Right renal pelvis (tissue), 4 donors: Measurements from ENCODE around the gene NRXN3. TPM values are rescaled to one million over a fixed set of nuclear protein-coding genes. Genes with fewer than 3 reads are reported as not detected.

Source experiments
- DNase-seq, 4 donors: peaks; one replicate each; pipeline ENCODE4 v3.0.0-alpha.2; 2013; ENCODE audit warnings: low read depth in 4 of 4, low spot score in 3 of 4, missing footprints in 1 of 4
- polyA plus RNA-seq, 4 donors: library from polyadenylated mRNA; unstranded; fragments of 120-200 nt; gene quantifications; one replicate each; pipeline ENCODE4 v1.2.1, GENCODE V29; 2013; ENCODE audit not compliant: insufficient read length in 4 of 4

The NRXN3 gene
- polyA plus RNA-seq, 4 donors = 5.7 to 7.3 (median 7.2) TPM

- DNase-seq = no peak
These were observed 1621.0 kb downstream of the NRXN3 start for GRCh38 chr14:79791055-79791732.

GRCh38 chr14:79802093-79802492 lies 1631.9 kb downstream of the NRXN3 start:
- DNase-seq = no peak

- no peak for DNase-seq
These were observed 1635.5 kb downstream of the NRXN3 start for GRCh38 chr14:79805636-79806035.

- no peak for DNase-seq
These were observed 1639.9 kb downstream of the NRXN3 start for GRCh38 chr14:79809849-79810612.

GRCh38 chr14:79820866-79821535 lies 1650.8 kb downstream of the NRXN3 start:
- DNase-seq = no peak

- DNase-seq = no peak
These were observed 1651.9 kb downstream of the NRXN3 start for GRCh38 chr14:79822034-79822433.

GRCh38 chr14:79825046-79825521 lies 1654.9 kb downstream of the NRXN3 start:
- DNase-seq = no peak

- no peak for DNase-seq
These were observed 1656.2 kb downstream of the NRXN3 start for GRCh38 chr14:79826362-79826761.

GRCh38 chr14:79829405-79830166 lies 1659.4 kb downstream of the NRXN3 start:
- DNase-seq = no peak

- no peak for DNase-seq
These were observed 1661.2 kb downstream of the NRXN3 start for GRCh38 chr14:79831195-79831892.

- no peak for DNase-seq
These were observed 1663.6 kb downstream of the NRXN3 start for GRCh38 chr14:79833781-79834180.

GRCh38 chr14:79834868-79835267 lies 1664.7 kb downstream of the NRXN3 start:
- no peak for DNase-seq

- DNase-seq = no peak
These were observed 1666.4 kb downstream of the NRXN3 start for GRCh38 chr14:79836577-79836976.

GRCh38 chr14:79837699-79838098 lies 1667.5 kb downstream of the NRXN3 start:
- DNase-seq = no peak

GRCh38 chr14:79840103-79840502 lies 1669.9 kb downstream of the NRXN3 start:
- no peak for DNase-seq

- no peak for DNase-seq
These were observed 1670.7 kb downstream of the NRXN3 start for GRCh38 chr14:79840831-79841230.

- no peak for DNase-seq
These were observed 1671.3 kb downstream of the NRXN3 start for GRCh38 chr14:79841433-79841832.

GRCh38 chr14:79842270-79842669 lies 1672.1 kb downstream of the NRXN3 start:
- no peak for DNase-seq

GRCh38 chr14:79852950-79853744 lies 1683.0 kb downstream of the NRXN3 start:
- DNase-seq = no peak
